Body of pancreas (tissue), 4 donors: ENCODE measurements around the gene SMPDL3B.

ENCODE experiments used
- CTCF ChIP-seq, 7 experiments: fragments of 450-650 bp in 4 of 7; fragments of 200-600 bp in 3 of 7; sonication (generic) in 3 of 7; IDR thresholded peaks; one replicate each; pipeline ENCODE4 v1.5.1; 2016 to 2019; ENCODE audit warnings: antibody characterized with exemption in 7 of 7
- POLR2A ChIP-seq, 3 donors: fragments of 450-650 bp; IDR thresholded peaks; one replicate each; pipeline ENCODE4 v1.6.1; 2016; ENCODE audit warnings: antibody characterized with exemption in 3 of 3, mild to moderate bottlenecking in 2 of 3

GRCh38 chr1:27958513-27958912 is 23.7 kb downstream of the SMPDL3B start:
- TF ChIP-seq CTCF (IDR thresholded peaks at IDR 0.05) (no peak), POLR2A (IDR thresholded peaks at IDR 0.05) (no peak)
